Measurements from ENCODE around the gene CD44. TPM values are rescaled to one million over a fixed set of nuclear protein-coding genes. Genes with fewer than 3 reads are reported as not detected.

CD44 gene
- total RNA-seq, 1 donor from 2014 or later = 155 TPM

DNA sequence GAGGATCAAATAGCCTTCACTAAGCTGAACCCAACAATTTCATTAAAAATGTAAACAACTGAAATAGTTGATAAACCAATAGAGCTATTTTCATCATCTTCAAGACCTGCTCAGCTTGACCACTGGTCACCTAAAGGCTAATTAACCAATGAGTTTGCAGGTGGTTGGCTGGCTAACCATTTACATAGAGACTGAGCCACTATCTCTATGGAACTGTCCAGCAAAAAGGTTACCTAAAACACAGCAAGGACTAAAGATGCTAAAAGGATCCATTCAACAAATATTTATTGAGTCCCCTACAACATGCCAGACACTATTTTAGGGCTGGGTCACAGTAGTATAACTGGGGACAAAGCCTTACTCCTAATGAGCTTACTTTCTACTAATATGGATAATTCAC lies 123.8 kb downstream of the CD44 start:
- TF ChIP-seq, protein P1, sequence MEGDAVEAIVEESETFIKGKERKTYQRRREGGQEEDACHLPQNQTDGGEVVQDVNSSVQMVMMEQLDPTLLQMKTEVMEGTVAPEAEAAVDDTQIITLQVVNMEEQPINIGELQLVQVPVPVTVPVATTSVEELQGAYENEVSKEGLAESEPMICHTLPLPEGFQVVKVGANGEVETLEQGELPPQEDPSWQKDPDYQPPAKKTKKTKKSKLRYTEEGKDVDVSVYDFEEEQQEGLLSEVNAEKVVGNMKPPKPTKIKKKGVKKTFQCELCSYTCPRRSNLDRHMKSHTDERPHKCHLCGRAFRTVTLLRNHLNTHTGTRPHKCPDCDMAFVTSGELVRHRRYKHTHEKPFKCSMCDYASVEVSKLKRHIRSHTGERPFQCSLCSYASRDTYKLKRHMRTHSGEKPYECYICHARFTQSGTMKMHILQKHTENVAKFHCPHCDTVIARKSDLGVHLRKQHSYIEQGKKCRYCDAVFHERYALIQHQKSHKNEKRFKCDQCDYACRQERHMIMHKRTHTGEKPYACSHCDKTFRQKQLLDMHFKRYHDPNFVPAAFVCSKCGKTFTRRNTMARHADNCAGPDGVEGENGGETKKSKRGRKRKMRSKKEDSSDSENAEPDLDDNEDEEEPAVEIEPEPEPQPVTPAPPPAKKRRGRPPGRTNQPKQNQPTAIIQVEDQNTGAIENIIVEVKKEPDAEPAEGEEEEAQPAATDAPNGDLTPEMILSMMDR (IDR thresholded peaks at IDR 0.05; ENCODE audit: unreplicated experiment) = no peak
- H3K9me3 Mint-ChIP-seq (ENCODE audit: unreplicated experiment) = no peaks in the 10 kb centered on the region
- H3K36me3 Mint-ChIP-seq (ENCODE audit: low read depth, unreplicated experiment) = no peaks in the 10 kb centered on the region
- H3K27me3 Mint-ChIP-seq (ENCODE audit: unreplicated experiment) = no peaks in the 10 kb centered on the region
- no peak for DNase-seq (ENCODE audit: low spot score)
- peaks cover 25% of the 10 kb centered on the region for H3K4me1 Mint-ChIP-seq (ENCODE audit: unreplicated experiment)
- no peak overlapping the region for H3K27ac Mint-ChIP-seq (ENCODE audit: unreplicated experiment)
- no peak overlapping the region for H3K4me3 Mint-ChIP-seq (ENCODE audit: unreplicated experiment)

DNA sequence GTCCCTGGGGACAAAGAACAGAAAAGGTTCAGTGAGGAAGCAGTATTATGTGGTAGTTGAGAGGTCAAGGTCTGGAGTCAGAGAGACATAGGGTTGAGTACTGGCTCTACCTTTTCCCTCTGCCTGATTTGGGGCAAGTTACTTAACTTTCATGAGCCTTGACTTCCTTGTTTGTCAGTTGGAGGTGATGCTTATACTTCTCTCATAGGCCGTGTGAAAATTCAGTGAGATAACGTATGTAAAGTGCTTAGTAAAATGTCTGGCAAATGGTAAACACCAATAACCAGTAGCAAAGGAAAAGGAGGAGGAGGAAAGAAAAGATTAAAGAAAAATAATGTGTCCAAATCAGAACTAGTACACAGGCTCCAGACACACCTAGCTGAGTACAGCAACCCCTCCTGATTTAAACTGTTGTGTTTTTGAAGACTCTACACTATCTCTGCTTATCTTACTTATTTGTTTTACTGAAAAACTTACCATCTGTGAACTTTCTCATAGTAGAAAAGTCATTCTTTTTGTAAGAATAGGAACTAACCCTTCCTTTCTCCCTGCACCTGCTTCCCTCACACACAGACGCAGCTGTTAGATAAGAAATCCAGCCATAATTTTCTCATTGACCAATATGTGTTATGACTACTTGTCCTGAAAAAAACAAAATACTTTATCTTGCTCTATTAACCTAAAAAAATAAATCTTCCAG lies 126.9 kb downstream of the CD44 start:
- no peak for DNase-seq (ENCODE audit: low spot score)
- Mint-ChIP-seq H3K4me1 (ENCODE audit: unreplicated experiment) (peaks cover 27% of the 10 kb centered on the region), H3K27ac (ENCODE audit: unreplicated experiment) (peak overlapping the region; percentile 74), H3K9me3 (ENCODE audit: unreplicated experiment) (no peaks in the 10 kb centered on the region), H3K27me3 (ENCODE audit: unreplicated experiment) (no peaks in the 10 kb centered on the region), H3K36me3 (ENCODE audit: low read depth, unreplicated experiment) (no peaks in the 10 kb centered on the region), H3K4me3 (ENCODE audit: unreplicated experiment) (no peak overlapping the region)
- TF ChIP-seq, protein P1 (IDR thresholded peaks at IDR 0.05; ENCODE audit: unreplicated experiment) = no peak

DNA sequence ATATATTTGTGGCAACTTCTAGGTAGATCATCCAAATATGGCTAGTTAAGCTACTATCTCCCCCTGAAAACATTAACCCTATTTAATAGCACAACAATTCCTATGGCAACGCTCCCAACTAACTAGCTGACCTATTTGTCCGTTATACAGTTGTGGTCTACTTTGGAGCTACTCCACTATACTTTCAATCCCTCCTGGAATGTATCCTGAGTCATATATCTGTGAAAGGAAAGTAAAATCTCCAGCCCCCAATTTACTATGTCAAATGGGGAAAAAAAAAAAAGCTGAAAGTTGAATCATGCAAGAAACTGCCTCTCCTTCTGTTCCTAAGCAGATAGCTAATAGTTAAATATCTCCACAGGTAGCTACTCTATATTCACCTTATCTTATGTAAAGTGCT lies 128.5 kb downstream of the CD44 start:
- Mint-ChIP-seq H3K36me3 (ENCODE audit: low read depth, unreplicated experiment) (no peaks in the 10 kb centered on the region), H3K9me3 (ENCODE audit: unreplicated experiment) (no peaks in the 10 kb centered on the region), H3K4me1 (ENCODE audit: unreplicated experiment) (peaks cover 27% of the 10 kb centered on the region), H3K27ac (ENCODE audit: unreplicated experiment) (no peak overlapping the region), H3K27me3 (ENCODE audit: unreplicated experiment) (peaks cover 2% of the 10 kb centered on the region), H3K4me3 (ENCODE audit: unreplicated experiment) (no peak overlapping the region)
- TF ChIP-seq, protein P1 (IDR thresholded peaks at IDR 0.05; ENCODE audit: unreplicated experiment) = no peak
- DNase-seq (ENCODE audit: low spot score) = no peak

DNA sequence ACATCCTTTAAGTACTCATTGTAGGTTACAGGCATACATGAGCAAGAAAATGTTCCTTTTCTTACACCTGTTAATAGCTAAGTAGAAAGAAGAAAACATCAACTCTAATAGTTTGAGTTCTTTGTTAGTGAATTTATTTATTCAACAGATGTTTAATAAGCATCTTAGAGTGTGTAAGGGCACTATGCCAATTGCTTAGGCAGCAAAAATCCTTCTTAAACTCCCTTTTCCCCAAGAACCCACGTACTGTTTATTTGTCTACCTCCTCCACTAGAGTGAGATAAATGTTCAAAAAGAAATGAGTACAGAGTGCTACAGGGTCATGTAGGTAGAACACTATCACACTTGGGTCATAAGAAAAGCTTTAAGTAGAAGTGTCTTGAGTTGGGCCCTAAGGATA lies 131.4 kb downstream of the CD44 start:
- Mint-ChIP-seq H3K27ac (ENCODE audit: unreplicated experiment) (no peak overlapping the region), H3K4me1 (ENCODE audit: unreplicated experiment) (peaks cover 33% of the 10 kb centered on the region), H3K9me3 (ENCODE audit: unreplicated experiment) (no peaks in the 10 kb centered on the region), H3K36me3 (ENCODE audit: low read depth, unreplicated experiment) (no peaks in the 10 kb centered on the region), H3K27me3 (ENCODE audit: unreplicated experiment) (peaks cover 4% of the 10 kb centered on the region), H3K4me3 (ENCODE audit: unreplicated experiment) (no peak overlapping the region)
- TF ChIP-seq, protein P1 (IDR thresholded peaks at IDR 0.05; ENCODE audit: unreplicated experiment) = no peak
- no peak for DNase-seq (ENCODE audit: low spot score)

DNA sequence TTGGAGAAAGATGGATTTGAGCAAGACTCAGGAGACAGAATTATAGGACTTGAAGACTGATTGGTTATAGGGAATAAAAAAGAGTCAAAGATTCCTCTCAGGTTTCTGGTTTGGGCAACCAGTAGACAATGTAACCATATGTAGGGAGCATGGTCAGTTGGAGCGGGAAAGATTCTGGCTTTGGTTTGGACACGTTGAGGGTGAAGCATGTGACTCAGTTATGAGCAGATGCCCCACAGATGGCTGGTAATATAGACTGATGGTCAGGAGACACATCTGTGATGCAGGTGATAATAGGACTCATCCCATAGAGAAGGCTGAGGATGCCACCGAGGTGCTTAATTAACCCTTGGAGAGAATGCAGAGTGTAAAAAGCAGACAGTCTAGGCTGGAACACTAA lies 132.1 kb downstream of the CD44 start:
- H3K36me3 Mint-ChIP-seq (ENCODE audit: low read depth, unreplicated experiment) = no peaks in the 10 kb centered on the region
- DNase-seq (ENCODE audit: low spot score) = no peak
- peaks cover 26% of the 10 kb centered on the region for H3K4me1 Mint-ChIP-seq (ENCODE audit: unreplicated experiment)
- H3K27ac Mint-ChIP-seq (ENCODE audit: unreplicated experiment) = no peak overlapping the region
- no peak overlapping the region for H3K4me3 Mint-ChIP-seq (ENCODE audit: unreplicated experiment)
- H3K9me3 Mint-ChIP-seq (ENCODE audit: unreplicated experiment) = no peaks in the 10 kb centered on the region
- TF ChIP-seq, protein P1 (IDR thresholded peaks at IDR 0.05; ENCODE audit: unreplicated experiment) = no peak
- H3K27me3 Mint-ChIP-seq (ENCODE audit: unreplicated experiment) = peaks cover 7% of the 10 kb centered on the region
